Endothelial cell (in vitro differentiated cells): ENCODE results near the gene RBPJ. TPM values are rescaled to one million over a fixed set of nuclear protein-coding genes. Genes with fewer than 3 reads are reported as not detected.

ENCODE experiments used
- DNase-seq: peaks from one replicate; pipeline ENCODE4 v3.0.0; 2021; ENCODE audit warnings: low spot score
- H3K27ac Mint-ChIP-seq: one replicate; pipeline ENCODE4 v1.8.0; 2021; ENCODE audit warnings: mixed read lengths, inconsistent platforms; ENCODE audit not compliant: unreplicated experiment
- H3K27me3 Mint-ChIP-seq: one replicate; pipeline ENCODE4 v1.8.0; 2021; ENCODE audit warnings: mild to moderate bottlenecking, moderate library complexity, mixed read lengths, inconsistent platforms; ENCODE audit not compliant: unreplicated experiment
- H3K36me3 Mint-ChIP-seq: one replicate; pipeline ENCODE4 v1.8.0; 2021; ENCODE audit warnings: mild to moderate bottlenecking, low read depth, mixed read lengths, inconsistent platforms; ENCODE audit not compliant: unreplicated experiment
- H3K4me1 Mint-ChIP-seq: one replicate; pipeline ENCODE4 v1.8.0; 2021; ENCODE audit warnings: mild to moderate bottlenecking, mixed read lengths, inconsistent platforms; ENCODE audit not compliant: unreplicated experiment
- H3K4me3 Mint-ChIP-seq: one replicate; pipeline ENCODE4 v1.8.0; 2021; ENCODE audit warnings: mild to moderate bottlenecking, mixed read lengths, inconsistent platforms; ENCODE audit not compliant: unreplicated experiment
- H3K9me3 Mint-ChIP-seq: one replicate; pipeline ENCODE4 v1.8.0; 2021; ENCODE audit warnings: mixed read lengths, inconsistent platforms; ENCODE audit not compliant: unreplicated experiment
- CTCF ChIP-seq: fragments of 200-600 bp; sonication (generic); IDR thresholded peaks from one replicate; pipeline ENCODE4 v1.5.0; 2021; ENCODE audit warnings: antibody characterized with exemption; ENCODE audit not compliant: unreplicated experiment
- total RNA-seq: library from RNA; stranded (reverse); fragmentation: NEBNext Ultra II Directional; extraction: Animal tissue kit (Norgen Biotek cat#: 25700); gene quantifications from one replicate; pipeline ENCODE4 v1.2.1, GENCODE V29; 2021; ENCODE audit not compliant: unreplicated experiment

The RBPJ gene
- total RNA-seq, 1 donor from 2014 or later = 47.9 TPM

GRCh38 chr4:26441102-26441501 lies 120.3 kb downstream of the RBPJ start:
- TF ChIP-seq CTCF = no peak
- H3K9me3 Mint-ChIP-seq = no peaks in the 10 kb centered on the region
- no peak overlapping the region for H3K27ac Mint-ChIP-seq
- DNase-seq = no peak
- peaks cover 2% of the 10 kb centered on the region for H3K27me3 Mint-ChIP-seq
- peaks cover 3% of the 10 kb centered on the region for H3K36me3 Mint-ChIP-seq
- H3K4me1 Mint-ChIP-seq = no peaks in the 10 kb centered on the region
- no peak overlapping the region for H3K4me3 Mint-ChIP-seq

GRCh38 chr4:26441771-26442170 lies 121.0 kb downstream of the RBPJ start:
- DNase-seq = no peak
- Mint-ChIP-seq H3K4me3 (no peak overlapping the region), H3K9me3 (no peaks in the 10 kb centered on the region), H3K27ac (no peak overlapping the region), H3K36me3 (peaks cover 3% of the 10 kb centered on the region), H3K4me1 (no peaks in the 10 kb centered on the region), H3K27me3 (peaks cover 2% of the 10 kb centered on the region)
- TF ChIP-seq CTCF = no peak

- Mint-ChIP-seq H3K36me3 (peaks cover 3% of the 10 kb centered on the region), H3K27ac (no peak overlapping the region), H3K4me3 (no peak overlapping the region), H3K27me3 (peaks cover 3% of the 10 kb centered on the region), H3K4me1 (peaks cover 2% of the 10 kb centered on the region), H3K9me3 (no peaks in the 10 kb centered on the region)
- no peak for TF ChIP-seq CTCF
- no peak for DNase-seq
Measured at GRCh38 chr4:26447378-26447777, 126.6 kb downstream of the RBPJ start.

GRCh38 chr4:26450418-26450817 lies 129.6 kb downstream of the RBPJ start:
- Mint-ChIP-seq H3K27me3 (peaks cover 3% of the 10 kb centered on the region), H3K36me3 (no peaks in the 10 kb centered on the region), H3K4me1 (peaks cover 8% of the 10 kb centered on the region), H3K9me3 (no peaks in the 10 kb centered on the region), H3K4me3 (no peak overlapping the region), H3K27ac (no peak overlapping the region)
- DNase-seq = no peak
- no peak for TF ChIP-seq CTCF

GRCh38 chr4:26451597-26451996 lies 130.8 kb downstream of the RBPJ start:
- Mint-ChIP-seq H3K9me3 (no peaks in the 10 kb centered on the region), H3K4me3 (no peak overlapping the region), H3K4me1 (peaks cover 8% of the 10 kb centered on the region), H3K27me3 (peaks cover 3% of the 10 kb centered on the region), H3K27ac (no peak overlapping the region), H3K36me3 (no peaks in the 10 kb centered on the region)
- TF ChIP-seq CTCF = no peak
- DNase-seq = no peak
